Epithelial cell of esophagus (primary cell): ENCODE data around the gene APH1B.
A peak's percentile ranks its signal among the peaks of the same experiment; 100 is the strongest.
"Not testable (repeated sequence)": the region's sequence is repeated elsewhere in the genome, so short reads cannot be mapped to it uniquely, and the experiment has no call there.

Experiments
- DNase-seq: peaks from one replicate; pipeline ENCODE4 v3.0.0; 2010; ENCODE audit warnings: low read depth
- H3K4me3 ChIP-seq: 2 replicates; pipeline ENCODE4 v1.5.1; 2011; ENCODE audit warnings: mild to moderate bottlenecking, low read length, control low read depth
- TF ChIP-seq, protein P1 (sequence below): IDR thresholded peaks from 2 replicates; pipeline ENCODE4 v1.5.1; 2011; ENCODE audit warnings: low read depth, mild to moderate bottlenecking, low read length, control low read depth, inconsistent platforms; ENCODE audit not compliant: insufficient read depth; ENCODE audit errors: missing control alignments

Gene APH1B

DNA sequence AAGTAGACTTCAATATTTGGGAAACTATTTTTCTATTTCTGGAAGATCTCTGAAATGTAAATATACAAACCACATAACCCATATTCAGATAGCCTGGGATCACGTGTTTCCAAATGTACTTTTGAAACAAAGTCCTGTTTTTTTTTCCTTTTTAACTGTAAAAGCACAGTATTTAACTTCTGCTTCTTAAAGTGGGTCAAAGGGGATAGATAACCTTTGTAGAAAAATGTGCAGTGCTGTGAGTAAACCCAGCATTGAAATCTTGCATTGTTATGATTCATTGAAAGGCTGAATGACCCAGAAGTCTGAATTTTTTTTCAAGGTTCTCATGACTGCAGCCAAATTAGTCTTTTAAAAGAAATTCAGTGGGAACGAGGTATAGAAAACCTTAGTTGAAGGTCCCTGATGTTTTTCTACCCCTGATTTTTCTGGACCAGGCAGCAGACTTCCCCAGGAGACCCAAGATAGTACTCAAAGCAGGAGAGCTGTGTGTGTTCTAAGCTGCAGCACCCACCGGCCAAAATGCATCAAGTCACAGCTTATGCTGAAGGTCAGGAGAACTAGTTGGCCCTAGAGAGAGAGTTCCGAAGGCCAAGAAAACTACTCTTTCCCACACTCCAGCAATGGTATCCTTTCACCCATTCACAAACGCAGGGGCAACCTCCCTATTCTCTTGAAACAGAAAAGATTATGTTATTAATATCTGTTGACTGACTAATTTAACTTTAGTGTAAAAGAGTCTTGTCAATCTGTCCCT is 43.6 kb upstream of the APH1B start:
- no peak overlapping the region for H3K4me3 ChIP-seq
- TF ChIP-seq, protein P1, sequence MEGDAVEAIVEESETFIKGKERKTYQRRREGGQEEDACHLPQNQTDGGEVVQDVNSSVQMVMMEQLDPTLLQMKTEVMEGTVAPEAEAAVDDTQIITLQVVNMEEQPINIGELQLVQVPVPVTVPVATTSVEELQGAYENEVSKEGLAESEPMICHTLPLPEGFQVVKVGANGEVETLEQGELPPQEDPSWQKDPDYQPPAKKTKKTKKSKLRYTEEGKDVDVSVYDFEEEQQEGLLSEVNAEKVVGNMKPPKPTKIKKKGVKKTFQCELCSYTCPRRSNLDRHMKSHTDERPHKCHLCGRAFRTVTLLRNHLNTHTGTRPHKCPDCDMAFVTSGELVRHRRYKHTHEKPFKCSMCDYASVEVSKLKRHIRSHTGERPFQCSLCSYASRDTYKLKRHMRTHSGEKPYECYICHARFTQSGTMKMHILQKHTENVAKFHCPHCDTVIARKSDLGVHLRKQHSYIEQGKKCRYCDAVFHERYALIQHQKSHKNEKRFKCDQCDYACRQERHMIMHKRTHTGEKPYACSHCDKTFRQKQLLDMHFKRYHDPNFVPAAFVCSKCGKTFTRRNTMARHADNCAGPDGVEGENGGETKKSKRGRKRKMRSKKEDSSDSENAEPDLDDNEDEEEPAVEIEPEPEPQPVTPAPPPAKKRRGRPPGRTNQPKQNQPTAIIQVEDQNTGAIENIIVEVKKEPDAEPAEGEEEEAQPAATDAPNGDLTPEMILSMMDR: no peak
- DNase-seq: peak; percentile 61

DNA sequence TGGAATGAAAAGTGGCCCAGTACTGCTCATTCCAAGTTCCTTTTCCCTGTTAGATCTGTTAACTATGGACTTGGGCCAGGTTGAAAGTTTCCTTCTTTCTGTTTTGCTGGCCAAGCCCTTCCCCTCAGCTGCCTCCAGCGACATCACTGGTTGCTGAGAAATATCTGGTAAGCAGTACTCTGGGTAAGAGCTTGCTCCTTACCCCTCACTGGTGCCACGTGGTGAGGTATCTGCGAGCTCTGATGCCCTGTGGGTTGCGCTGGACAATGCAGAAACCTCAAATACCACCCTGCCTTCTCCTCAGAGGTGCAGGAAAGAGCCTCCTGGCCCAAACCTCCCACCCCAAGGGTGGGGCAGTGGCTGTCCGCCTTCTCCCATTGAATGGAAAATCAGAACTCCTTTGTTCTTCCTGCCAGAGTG is 42.9 kb upstream of the APH1B start:
- no peak overlapping the region for H3K4me3 ChIP-seq
- TF ChIP-seq, protein P1: no peak
- DNase-seq: no peak

DNA sequence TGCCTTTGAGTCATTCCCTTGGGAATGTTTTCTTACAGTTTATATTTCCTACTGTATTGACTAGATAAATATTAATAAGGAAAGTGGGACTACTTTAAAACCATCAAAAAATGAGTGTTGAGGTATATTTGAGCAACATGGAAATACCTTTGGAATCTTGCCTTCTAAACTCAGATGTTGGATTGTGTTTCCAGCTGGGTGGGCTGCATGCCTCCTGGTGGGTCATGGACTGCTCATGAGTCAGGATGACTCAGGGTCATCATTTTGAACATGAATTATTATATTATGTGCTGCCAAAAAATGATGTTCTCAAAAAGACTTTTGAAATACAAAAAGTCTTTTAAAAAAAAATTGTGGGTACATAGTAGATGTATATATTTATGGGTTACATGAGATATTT is 41.1 kb upstream of the APH1B start:
- TF ChIP-seq, protein P1: no peak
- peak; percentile 42 for DNase-seq
- no peak overlapping the region for H3K4me3 ChIP-seq

DNA sequence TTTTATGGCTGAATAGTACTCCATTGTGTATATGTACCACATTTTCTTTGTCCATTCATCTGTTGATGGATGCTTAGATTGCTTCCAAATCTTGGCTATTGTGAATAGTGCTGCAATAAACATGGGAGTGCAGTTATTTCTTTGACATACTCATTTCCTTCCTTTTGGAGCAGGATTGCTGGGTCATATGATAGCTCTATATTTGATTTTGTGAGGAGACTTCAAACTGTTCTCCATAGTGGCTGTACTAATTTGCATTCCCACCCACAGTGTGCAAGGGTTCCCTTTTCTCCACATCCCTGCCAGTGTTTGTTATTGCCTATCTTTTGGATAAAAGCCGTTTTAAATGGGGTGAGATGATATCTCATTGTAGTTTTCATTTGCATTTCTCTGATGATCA is 40.3 kb upstream of the APH1B start:
- not testable (repeated sequence) for H3K4me3 ChIP-seq, DNase-seq

DNA sequence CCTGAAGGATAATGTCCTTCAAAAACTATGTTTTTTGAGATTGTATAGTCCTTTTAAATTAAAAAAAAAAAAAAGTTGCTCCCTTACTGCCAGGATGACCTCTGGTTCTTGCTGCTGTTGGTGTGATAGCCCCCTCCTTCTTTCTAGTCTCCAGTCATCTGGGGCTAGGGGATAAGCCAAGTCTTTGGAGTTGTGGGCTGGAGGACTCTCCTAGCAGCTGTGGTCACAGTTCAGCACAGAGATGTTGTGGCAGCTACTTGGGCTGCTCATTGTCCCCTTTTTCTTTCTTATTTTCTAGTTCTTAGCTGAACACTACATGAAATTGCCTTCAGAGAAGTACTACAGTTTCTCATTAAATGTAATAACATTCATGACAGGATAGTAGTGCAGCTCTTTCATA is 39.2 kb upstream of the APH1B start:
- no peak for DNase-seq
- TF ChIP-seq, protein P1: no peak
- no peak overlapping the region for H3K4me3 ChIP-seq

DNA sequence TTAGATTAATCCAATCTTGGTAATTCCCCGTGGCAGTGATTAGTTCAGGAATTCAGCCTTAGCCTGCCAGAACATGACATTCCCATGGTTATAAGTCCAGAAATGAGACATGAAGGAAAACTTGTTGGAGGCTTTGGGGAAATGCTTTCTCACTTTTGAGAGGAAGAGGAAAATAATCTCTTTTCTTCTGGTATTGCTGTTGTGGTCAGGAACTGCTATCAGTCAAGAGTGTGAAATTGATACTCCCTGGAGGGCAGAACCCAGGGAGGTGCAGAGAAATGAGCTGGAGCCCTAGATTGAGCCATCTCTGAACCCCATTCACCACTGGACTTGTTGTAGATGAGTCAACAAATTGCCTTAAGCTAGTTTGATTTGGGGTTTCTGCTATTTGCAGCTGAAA is 38.6 kb upstream of the APH1B start:
- TF ChIP-seq, protein P1: no peak
- H3K4me3 ChIP-seq: no peak overlapping the region
- peak; percentile 94 for DNase-seq

DNA sequence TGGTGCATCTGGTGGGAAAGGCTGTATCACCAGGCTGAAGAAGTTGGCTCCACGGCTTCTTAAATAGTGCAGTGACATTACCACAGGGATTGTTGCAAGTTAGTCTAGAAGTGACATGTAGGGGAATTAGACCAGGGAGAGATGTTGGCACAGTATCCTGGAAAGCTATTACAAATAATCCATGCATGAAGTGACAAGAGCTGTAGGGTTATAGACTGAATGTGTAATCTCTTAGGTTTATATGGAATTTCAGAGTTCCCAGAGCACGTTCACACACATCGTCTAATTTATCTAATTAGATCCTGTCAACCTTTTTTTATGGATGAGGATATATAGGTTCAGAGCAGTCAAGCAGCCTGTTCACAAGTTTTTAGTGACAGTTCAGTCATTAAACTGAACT is 37.3 kb upstream of the APH1B start:
- TF ChIP-seq, protein P1: no peak
- H3K4me3 ChIP-seq: no peak overlapping the region
- DNase-seq: no peak
